ENCODE results near the gene UTP15. TPM values are rescaled to one million over a fixed set of nuclear protein-coding genes. Genes with fewer than 3 reads are reported as not detected.

Gene UTP15
- total and polyA plus RNA-seq, 2 of the 4 experiments (the other 2 are of a cell fraction), result 11.4 to 28.0 TPM

DNA sequence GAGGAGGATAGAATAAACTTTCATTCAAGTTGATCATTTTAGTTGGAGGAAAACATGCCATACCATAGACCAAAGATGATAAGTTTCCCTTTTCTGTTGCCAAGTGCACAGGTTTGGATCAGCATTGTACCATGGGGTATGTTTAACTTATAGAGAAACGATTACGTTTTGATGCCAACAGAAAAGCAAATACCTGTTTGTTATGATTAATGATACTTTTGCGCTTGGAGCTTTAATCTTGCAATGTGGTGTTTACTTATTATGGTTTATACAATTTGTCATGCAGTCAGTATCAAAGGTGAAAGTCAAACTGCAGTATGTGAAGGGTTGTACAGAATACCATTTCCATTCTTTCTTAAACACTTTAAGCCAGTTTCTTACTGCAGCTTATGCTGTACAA is 47.3 kb downstream of the UTP15 start:
- WGBS, 2 experiments (ENCODE audit: extremely low coverage in 2 of 2, insufficient read length in 1 of 2), result 18% methylated on average over 2 of the region's 3 CpGs; no CpG with 5 or more reads in 1 of the 2 experiments
- Histone ChIP-seq H2AK9ac (replicated peaks; ENCODE audit: low read depth, low read length, poor library complexity) (no peak overlapping the region), H3K27me3 (ENCODE audit: control insufficient read depth, insufficient read depth, low read length) (no peaks in the 10 kb centered on the region), H4K5ac (ENCODE audit: low read depth, low read length) (no peak overlapping the region), H3K36me3 (ENCODE audit: control insufficient read depth, insufficient read depth, low read length) (no peaks in the 10 kb centered on the region), H3K79me1 (ENCODE audit: low read depth in 1 of 2, low read length in 2 of 2) (no peaks in the 10 kb centered on the region), H3K14ac (replicated peaks; ENCODE audit: low read depth, low read length) (no peak overlapping the region), H3K18ac (ENCODE audit: low read depth, low read length) (no peak overlapping the region), H2AK5ac (ENCODE audit: low read depth, low read length) (no peak overlapping the region), H4K20me1 (ENCODE audit: insufficient read depth, low read length) (no peaks in the 10 kb centered on the region), H2AFZ (replicated peaks; ENCODE audit: low read length, poor library complexity) (no peak overlapping the region), H2BK120ac (ENCODE audit: low read depth, low read length) (no peak overlapping the region), H3K9me1 (ENCODE audit: insufficient read depth, low read length) (0 out of 2 replicates have a peak, but pooled peaks cover 4% of the 10 kb centered on the region), H3K56ac (ENCODE audit: extremely low read depth, insufficient read depth, low read length) (no peak overlapping the region), H4K91ac (ENCODE audit: insufficient read depth, low read depth, low read length) (no peak overlapping the region), H2BK5ac (ENCODE audit: low read depth, low read length, poor library complexity, severe bottlenecking) (no peak overlapping the region), H3K9ac (ENCODE audit: low read depth, low read length) (no peak overlapping the region), H3K4me2 (ENCODE audit: low read depth, low read length) (no peak overlapping the region), H2BK15ac (ENCODE audit: low read depth, low read length) (no peak overlapping the region), H3K23ac (ENCODE audit: low read depth, low read length) (no peak overlapping the region), H3K4me3 (ENCODE audit: insufficient read depth, low read depth, low read length) (no peak overlapping the region), H2BK20ac (ENCODE audit: low read depth, low read length) (no peak overlapping the region), H3K4ac (ENCODE audit: low read depth, low read length) (no peak overlapping the region), H3K27ac (ENCODE audit: insufficient read depth, low read length) (no peak overlapping the region), H4K8ac (ENCODE audit: low read depth in 2 of 2, low read length in 2 of 2) (no peak overlapping the region), H3K9me3 (ENCODE audit: control insufficient read depth, insufficient read depth, low read length) (no peaks in the 10 kb centered on the region), H3K4me1 (ENCODE audit: control insufficient read depth, insufficient read depth, low read length) (no peaks in the 10 kb centered on the region)
- in situ Hi-C loops (cut with MboI; ENCODE audit: low sequenced_read_pairs), result no loop called here
- intact Hi-C loops (cut with micrococcal nuclease), result no loop called here
- DNase-seq (no peak), ATAC-seq (ENCODE audit: low read depth) (no peak)
- BruUV-seq (replicated peaks), result no TSS peak
- POLR2A ChIA-PET (ENCODE audit: unreplicated experiment), result no interaction called here
- CTCF ChIA-PET, result no interaction called here
- TF ChIP-seq SMC3 (IDR thresholded peaks at IDR 0.05; ENCODE audit: low read depth, low read length), result no peak
- no peak for TF ChIP-seq FOS (IDR thresholded peaks at IDR 0.05; ENCODE audit: low read depth, low read length)
- TF ChIP-seq CHD1 (IDR thresholded peaks at IDR 0.05; ENCODE audit: low read depth, low read length), result no peak
- no peak for TF ChIP-seq NFE2L2 (IDR thresholded peaks at IDR 0.05; ENCODE audit: low read depth, low read length)
- TF ChIP-seq, protein P1, sequence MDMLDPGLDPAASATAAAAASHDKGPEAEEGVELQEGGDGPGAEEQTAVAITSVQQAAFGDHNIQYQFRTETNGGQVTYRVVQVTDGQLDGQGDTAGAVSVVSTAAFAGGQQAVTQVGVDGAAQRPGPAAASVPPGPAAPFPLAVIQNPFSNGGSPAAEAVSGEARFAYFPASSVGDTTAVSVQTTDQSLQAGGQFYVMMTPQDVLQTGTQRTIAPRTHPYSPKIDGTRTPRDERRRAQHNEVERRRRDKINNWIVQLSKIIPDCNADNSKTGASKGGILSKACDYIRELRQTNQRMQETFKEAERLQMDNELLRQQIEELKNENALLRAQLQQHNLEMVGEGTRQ (IDR thresholded peaks at IDR 0.05; ENCODE audit: low read depth, low read length), result no peak
- dilution Hi-C loops (cut with HindIII; ENCODE audit: low sequenced_read_pairs, unreplicated experiment), result no loop called here

Measured in IMR-90 (cell line).